ENCODE data around the gene ZNF280C.

The ZNF280C gene

GRCh38 chrX:130170752-130171445, 97.8 kb downstream of the ZNF280C start:
- TF ChIP-seq POLR2AphosphoS5 (IDR thresholded peaks at IDR 0.05; ENCODE audit: borderline replicate concordance, low read depth, low read length) = no peak
- no peak for TF ChIP-seq FOXP2 (optimal IDR thresholded peaks at IDR 0.05; ENCODE audit: control extremely low read depth, extremely low read length, insufficient read depth)
- no peak for TF ChIP-seq EZH2 (IDR thresholded peaks at IDR 0.05)
- H3K36me3 ChIP-seq (ENCODE audit: insufficient read depth, low read length) = no peaks in the 10 kb centered on the region
- no peak overlapping the region for H3K9ac ChIP-seq (ENCODE audit: insufficient read length)
- no peak overlapping the region for H3K27ac ChIP-seq
- H3K4me3 ChIP-seq = peak overlapping the region; percentile 69
- no peaks in the 10 kb centered on the region for H3K9me3 ChIP-seq (ENCODE audit: low read depth, low read length)
- DNase-seq (ENCODE audit: low read depth, low spot score) = no peak

GRCh38 chrX:130167040-130167439, 101.7 kb downstream of the ZNF280C start:
- Histone ChIP-seq H3K27ac (no peak overlapping the region), H3K36me3 (ENCODE audit: insufficient read depth, low read length) (no peaks in the 10 kb centered on the region)
- no peak for DNase-seq (ENCODE audit: low read depth, low spot score)

GRCh38 chrX:130166503-130166777, 102.3 kb downstream of the ZNF280C start:
- no peak for TF ChIP-seq EZH2 (IDR thresholded peaks at IDR 0.05)
- Histone ChIP-seq H3K9me3 (ENCODE audit: low read depth, low read length) (no peaks in the 10 kb centered on the region), H3K36me3 (ENCODE audit: insufficient read depth, low read length) (no peaks in the 10 kb centered on the region), H3K4me3 (peak overlapping the region; percentile 92), H3K9ac (ENCODE audit: insufficient read length) (peak overlapping the region; percentile 81), H3K27ac (peak overlapping the region; percentile 55; the same call in 1 of the 2 replicates)
- no peak for DNase-seq (ENCODE audit: low read depth, low spot score)

More at GRCh38 chrX:130167040-130167439, 101.7 kb downstream of the ZNF280C start:
- Histone ChIP-seq H3K4me3 (peak overlapping the region; percentile 92), H3K9me3 (ENCODE audit: low read depth, low read length) (no peaks in the 10 kb centered on the region), H3K9ac (ENCODE audit: insufficient read length) (no peak overlapping the region)
- TF ChIP-seq EZH2 (IDR thresholded peaks at IDR 0.05) = no peak
- no peak for TF ChIP-seq POLR2AphosphoS5 (IDR thresholded peaks at IDR 0.05; ENCODE audit: borderline replicate concordance, low read depth, low read length)
- TF ChIP-seq FOXP2 (optimal IDR thresholded peaks at IDR 0.05; ENCODE audit: control extremely low read depth, extremely low read length, insufficient read depth) = no peak

- H3K27ac ChIP-seq = peak within 1 kb of the TSS; percentile 94
- no peaks in the 10 kb centered on the region for H3K9me3 ChIP-seq (ENCODE audit: low read depth, low read length)
- peak within 1 kb of the TSS; percentile 92 for H3K4me3 ChIP-seq
- TF ChIP-seq POLR2AphosphoS5 (IDR thresholded peaks at IDR 0.05; ENCODE audit: borderline replicate concordance, low read depth, low read length) (peak; percentile 77), FOXP2 (optimal IDR thresholded peaks at IDR 0.05; ENCODE audit: control extremely low read depth, extremely low read length, insufficient read depth) (no peak)
- H3K9ac ChIP-seq (ENCODE audit: insufficient read length) = peak within 1 kb of the TSS; percentile 81
- DNase-seq (ENCODE audit: low read depth, low spot score) = peak; percentile 86
- no peaks in the 10 kb centered on the region for H3K36me3 ChIP-seq (ENCODE audit: insufficient read depth, low read length)
Measured at GRCh38 chrX:130165703-130166502, 102.8 kb downstream of the ZNF280C start, which contains the start of gene AIFM1. Gene AIFM1, minus strand, starts transcription at chrX:130165841. Its CDS starts 185 bp downstream, at chrX:130165656.

GRCh38 chrX:130165181-130165702, 103.5 kb downstream of the ZNF280C start:
- peak overlapping the region; percentile 92 for H3K4me3 ChIP-seq
- H3K9ac ChIP-seq (ENCODE audit: insufficient read length) = peak overlapping the region; percentile 81
- no peak for TF ChIP-seq EZH2 (IDR thresholded peaks at IDR 0.05)
- no peak for TF ChIP-seq POLR2AphosphoS5 (IDR thresholded peaks at IDR 0.05; ENCODE audit: borderline replicate concordance, low read depth, low read length)
- no peak for TF ChIP-seq FOXP2 (optimal IDR thresholded peaks at IDR 0.05; ENCODE audit: control extremely low read depth, extremely low read length, insufficient read depth)
- no peaks in the 10 kb centered on the region for H3K9me3 ChIP-seq (ENCODE audit: low read depth, low read length)
- peak overlapping the region; percentile 6; the same call in 1 of the 2 replicates for H3K27ac ChIP-seq
- no peak for DNase-seq (ENCODE audit: low read depth, low spot score)
- H3K36me3 ChIP-seq (ENCODE audit: insufficient read depth, low read length) = no peaks in the 10 kb centered on the region

GRCh38 chrX:130163398-130163797, 105.3 kb downstream of the ZNF280C start:
- H3K9me3 ChIP-seq (ENCODE audit: low read depth, low read length) = no peaks in the 10 kb centered on the region
- H3K27ac ChIP-seq = no peak overlapping the region
- no peak for TF ChIP-seq EZH2 (IDR thresholded peaks at IDR 0.05)
- TF ChIP-seq POLR2AphosphoS5 (IDR thresholded peaks at IDR 0.05; ENCODE audit: borderline replicate concordance, low read depth, low read length) = no peak
- TF ChIP-seq FOXP2 (optimal IDR thresholded peaks at IDR 0.05; ENCODE audit: control extremely low read depth, extremely low read length, insufficient read depth) = no peak
- H3K4me3 ChIP-seq = no peak overlapping the region
- no peaks in the 10 kb centered on the region for H3K36me3 ChIP-seq (ENCODE audit: insufficient read depth, low read length)
- H3K9ac ChIP-seq (ENCODE audit: insufficient read length) = no peak overlapping the region
- DNase-seq (ENCODE audit: low read depth, low spot score) = no peak

GRCh38 chrX:130162094-130162735, 106.5 kb downstream of the ZNF280C start:
- H3K9ac ChIP-seq (ENCODE audit: insufficient read length) = no peak overlapping the region
- no peak for TF ChIP-seq EZH2 (IDR thresholded peaks at IDR 0.05)
- no peak for TF ChIP-seq POLR2AphosphoS5 (IDR thresholded peaks at IDR 0.05; ENCODE audit: borderline replicate concordance, low read depth, low read length)
- TF ChIP-seq FOXP2 (optimal IDR thresholded peaks at IDR 0.05; ENCODE audit: control extremely low read depth, extremely low read length, insufficient read depth) = no peak
- DNase-seq (ENCODE audit: low read depth, low spot score) = no peak
- H3K27ac ChIP-seq = no peak overlapping the region
- no peak overlapping the region for H3K4me3 ChIP-seq
- no peaks in the 10 kb centered on the region for H3K36me3 ChIP-seq (ENCODE audit: insufficient read depth, low read length)
- no peaks in the 10 kb centered on the region for H3K9me3 ChIP-seq (ENCODE audit: low read depth, low read length)

- Histone ChIP-seq H3K27ac (no peak overlapping the region), H3K9me3 (ENCODE audit: low read depth, low read length) (no peaks in the 10 kb centered on the region), H3K4me3 (no peak overlapping the region), H3K36me3 (ENCODE audit: insufficient read depth, low read length) (no peaks in the 10 kb centered on the region), H3K9ac (ENCODE audit: insufficient read length) (no peak overlapping the region)
- no peak for DNase-seq (ENCODE audit: low read depth, low spot score)
- TF ChIP-seq EZH2 (IDR thresholded peaks at IDR 0.05) (no peak), POLR2AphosphoS5 (IDR thresholded peaks at IDR 0.05; ENCODE audit: borderline replicate concordance, low read depth, low read length) (no peak), FOXP2 (optimal IDR thresholded peaks at IDR 0.05; ENCODE audit: control extremely low read depth, extremely low read length, insufficient read depth) (no peak)
Measured at GRCh38 chrX:130159776-130160175, 108.9 kb downstream of the ZNF280C start.

All from SK-N-MC (cell line).